HEK293 (cell line): ENCODE results near the gene FBXO42.

Experiments
- GLIS1 ChIP-seq: fragments of 450-650 bp; formaldehyde crosslinking; IDR thresholded peaks from 2 replicates; pipeline ENCODE4 v1.5.1; 2016; ENCODE audit warnings: missing biosample characterization, missing genetic modification characterization
- KLF1 ChIP-seq: fragments of 450-650 bp; formaldehyde crosslinking; IDR thresholded peaks from 2 replicates; pipeline ENCODE4 v1.5.1; 2016; ENCODE audit warnings: missing biosample characterization, missing genetic modification characterization
- RBAK ChIP-seq: fragments of 450-650 bp; formaldehyde crosslinking; IDR thresholded peaks from 2 replicates; pipeline ENCODE4 v1.5.1; 2016; ENCODE audit warnings: missing biosample characterization, missing genetic modification characterization
- SCRT2 ChIP-seq: fragments of 450-650 bp; formaldehyde crosslinking; IDR thresholded peaks from 2 replicates; pipeline ENCODE4 v1.5.1; 2016; ENCODE audit warnings: missing biosample characterization, missing genetic modification characterization
- SETDB1 ChIP-seq: IDR thresholded peaks from one replicate; pipeline ENCODE4 v1.6.1; 2017; ENCODE audit warnings: mild to moderate bottlenecking, low read length, moderate library complexity, mixed read lengths; ENCODE audit not compliant: insufficient read length
- WT1 ChIP-seq: fragments of 450-650 bp; formaldehyde crosslinking; IDR thresholded peaks from 2 replicates; pipeline ENCODE4 v1.5.1; 2016; ENCODE audit warnings: missing biosample characterization, missing genetic modification characterization
- ZBTB17 ChIP-seq: fragments of 450-650 bp; formaldehyde crosslinking; IDR thresholded peaks from 2 replicates; pipeline ENCODE4 v1.5.1; 2016; ENCODE audit warnings: missing biosample characterization, missing genetic modification characterization
- ZBTB44 ChIP-seq: fragments of 450-650 bp; IDR thresholded peaks from 2 replicates; pipeline ENCODE4 v1.5.1; 2018; ENCODE audit warnings: missing biosample characterization, mild to moderate bottlenecking, missing genetic modification characterization
- ZBTB7A ChIP-seq: fragments of 450-650 bp; formaldehyde crosslinking; IDR thresholded peaks from 2 replicates; pipeline ENCODE4 v1.5.1; 2016; ENCODE audit warnings: low read depth, missing biosample characterization, missing genetic modification characterization
- ZEB2 ChIP-seq: fragments of 450-650 bp; formaldehyde crosslinking; IDR thresholded peaks from 2 replicates; pipeline ENCODE4 v1.5.1; 2016; ENCODE audit warnings: missing biosample characterization, missing genetic modification characterization
- ZFP37 ChIP-seq: fragments of 450-650 bp; formaldehyde crosslinking; IDR thresholded peaks from 2 replicates; pipeline ENCODE4 v1.5.1; 2016; ENCODE audit warnings: missing biosample characterization, missing genetic modification characterization
- ZNF112 ChIP-seq: fragments of 450-650 bp; formaldehyde crosslinking; IDR thresholded peaks from 2 replicates; pipeline ENCODE4 v1.5.0; 2017; ENCODE audit warnings: missing biosample characterization, missing genetic modification characterization
- ZNF157 ChIP-seq: fragments of 450-650 bp; formaldehyde crosslinking; IDR thresholded peaks from 2 replicates; pipeline ENCODE4 v1.5.1; 2016; ENCODE audit warnings: missing biosample characterization, missing genetic modification characterization
- ZNF174 ChIP-seq: fragments of 450-650 bp; formaldehyde crosslinking; IDR thresholded peaks from 2 replicates; pipeline ENCODE4 v1.5.0; 2017; ENCODE audit warnings: missing biosample characterization, mild to moderate bottlenecking, missing genetic modification characterization
- ZNF2 ChIP-seq: fragments of 450-650 bp; formaldehyde crosslinking; IDR thresholded peaks from 2 replicates; pipeline ENCODE4 v1.5.1; 2016; ENCODE audit warnings: missing biosample characterization, missing genetic modification characterization
- ZNF202 ChIP-seq: fragments of 450-650 bp; formaldehyde crosslinking; IDR thresholded peaks from 2 replicates; pipeline ENCODE4 v1.5.1; 2016; ENCODE audit warnings: missing biosample characterization, missing genetic modification characterization, borderline replicate concordance
- ZNF239 ChIP-seq: fragments of 450-650 bp; formaldehyde crosslinking; IDR thresholded peaks from 2 replicates; pipeline ENCODE4 v1.5.1; 2016; ENCODE audit warnings: missing biosample characterization, missing genetic modification characterization
- ZNF354C ChIP-seq: fragments of 450-650 bp; formaldehyde crosslinking; IDR thresholded peaks from 2 replicates; pipeline ENCODE4 v1.5.1; 2016; ENCODE audit warnings: missing biosample characterization, missing genetic modification characterization, low read depth, borderline replicate concordance
- ZNF404 ChIP-seq: fragments of 450-650 bp; formaldehyde crosslinking; IDR thresholded peaks from 2 replicates; pipeline ENCODE4 v1.5.1; 2017; ENCODE audit warnings: missing biosample characterization, missing genetic modification characterization
- ZNF510 ChIP-seq: fragments of 450-650 bp; formaldehyde crosslinking; IDR thresholded peaks from 2 replicates; pipeline ENCODE4 v1.5.1; 2018; ENCODE audit warnings: mild to moderate bottlenecking, missing genetic modification characterization, missing biosample characterization; ENCODE audit not compliant: insufficient replicate concordance
- ZNF521 ChIP-seq: fragments of 450-650 bp; formaldehyde crosslinking; IDR thresholded peaks from 2 replicates; pipeline ENCODE4 v1.5.1; 2017; ENCODE audit warnings: missing biosample characterization, mild to moderate bottlenecking, missing genetic modification characterization
- ZNF571 ChIP-seq: fragments of 450-650 bp; formaldehyde crosslinking; IDR thresholded peaks from 2 replicates; pipeline ENCODE4 v1.5.0; 2017; ENCODE audit warnings: missing biosample characterization, missing genetic modification characterization
- ZNF623 ChIP-seq: fragments of 450-650 bp; formaldehyde crosslinking; IDR thresholded peaks from 2 replicates; pipeline ENCODE4 v1.5.1; 2016; ENCODE audit warnings: missing biosample characterization, missing genetic modification characterization
- ZNF654 ChIP-seq: fragments of 450-650 bp; formaldehyde crosslinking; IDR thresholded peaks from 2 replicates; pipeline ENCODE4 v1.5.1; 2016; ENCODE audit warnings: low read depth, missing biosample characterization, missing genetic modification characterization
- ZNF660 ChIP-seq: fragments of 450-650 bp; IDR thresholded peaks from 2 replicates; pipeline ENCODE4 v1.5.1; 2018; ENCODE audit warnings: missing biosample characterization, mild to moderate bottlenecking, missing genetic modification characterization
- ZNF785 ChIP-seq: fragments of 450-650 bp; formaldehyde crosslinking; IDR thresholded peaks from 2 replicates; pipeline ENCODE4 v1.5.1; 2016; ENCODE audit warnings: missing biosample characterization, missing genetic modification characterization
- ZSCAN23 ChIP-seq: fragments of 450-650 bp; formaldehyde crosslinking; IDR thresholded peaks from 2 replicates; pipeline ENCODE4 v1.5.1; 2016; ENCODE audit warnings: missing biosample characterization, missing genetic modification characterization
- ZSCAN5A ChIP-seq: fragments of 450-650 bp; formaldehyde crosslinking; IDR thresholded peaks from 2 replicates; pipeline ENCODE4 v1.5.1; 2016; ENCODE audit warnings: missing biosample characterization, missing genetic modification characterization
- TF ChIP-seq, protein P1 (sequence below): fragments of 450-650 bp; formaldehyde crosslinking; IDR thresholded peaks from 2 replicates; pipeline ENCODE4 v1.5.1; 2016; ENCODE audit warnings: missing biosample characterization, missing genetic modification characterization
- TF ChIP-seq, protein P2 (sequence below): fragments of 450-650 bp; formaldehyde crosslinking; IDR thresholded peaks from 2 replicates; pipeline ENCODE4 v1.5.1; 2016; ENCODE audit warnings: missing biosample characterization, missing genetic modification characterization
- TF ChIP-seq, protein P3 (sequence below): fragments of 450-650 bp; formaldehyde crosslinking; IDR thresholded peaks from 2 replicates; pipeline ENCODE4 v1.5.1; 2016; ENCODE audit warnings: missing biosample characterization, missing genetic modification characterization

Gene FBXO42

GRCh38 chr1:16249596-16250241 lies 102.6 kb downstream of the FBXO42 start (continued):
- TF ChIP-seq ZNF521 (tag by site-specific recombination): no peak
- no peak for TF ChIP-seq ZNF354C
- no peak for TF ChIP-seq ZNF239
- TF ChIP-seq, protein P1, sequence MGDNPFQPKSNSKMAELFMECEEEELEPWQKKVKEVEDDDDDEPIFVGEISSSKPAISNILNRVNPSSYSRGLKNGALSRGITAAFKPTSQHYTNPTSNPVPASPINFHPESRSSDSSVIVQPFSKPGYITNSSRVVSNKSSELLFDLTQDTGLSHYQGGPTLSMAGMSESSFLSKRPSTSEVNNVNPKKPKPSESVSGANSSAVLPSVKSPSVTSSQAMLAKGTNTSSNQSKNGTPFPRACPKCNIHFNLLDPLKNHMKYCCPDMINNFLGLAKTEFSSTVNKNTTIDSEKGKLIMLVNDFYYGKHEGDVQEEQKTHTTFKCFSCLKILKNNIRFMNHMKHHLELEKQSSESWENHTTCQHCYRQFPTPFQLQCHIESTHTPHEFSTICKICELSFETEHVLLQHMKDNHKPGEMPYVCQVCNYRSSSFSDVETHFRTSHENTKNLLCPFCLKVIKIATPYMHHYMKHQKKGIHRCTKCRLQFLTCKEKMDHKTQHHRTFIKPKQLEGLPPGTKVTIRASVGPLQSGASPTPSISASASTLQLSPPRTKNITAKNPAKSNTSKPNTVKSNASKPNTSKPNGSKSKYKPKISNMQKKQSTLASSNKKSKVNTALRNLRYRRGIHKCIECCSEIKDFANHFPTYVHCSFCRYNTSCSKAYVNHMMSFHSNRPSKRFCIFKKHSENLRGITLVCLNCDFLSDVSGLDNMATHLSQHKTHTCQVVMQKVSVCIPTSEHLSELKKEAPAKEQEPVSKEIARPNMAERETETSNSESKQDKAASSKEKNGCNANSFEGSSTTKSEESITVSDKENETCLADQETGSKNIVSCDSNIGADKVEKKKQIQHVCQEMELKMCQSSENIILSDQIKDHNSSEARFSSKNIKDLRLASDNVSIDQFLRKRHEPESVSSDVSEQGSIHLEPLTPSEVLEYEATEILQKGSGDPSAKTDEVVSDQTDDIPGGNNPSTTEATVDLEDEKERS (tag by site-specific recombination): no peak
- no peak for TF ChIP-seq WT1
- no peak for TF ChIP-seq ZNF2 (tag by site-specific recombination)
- TF ChIP-seq SETDB1: no peak
- 0 out of 2 replicates have a peak, but pooled peaks have one; percentile 43 for TF ChIP-seq ZNF660
- TF ChIP-seq, protein P2, sequence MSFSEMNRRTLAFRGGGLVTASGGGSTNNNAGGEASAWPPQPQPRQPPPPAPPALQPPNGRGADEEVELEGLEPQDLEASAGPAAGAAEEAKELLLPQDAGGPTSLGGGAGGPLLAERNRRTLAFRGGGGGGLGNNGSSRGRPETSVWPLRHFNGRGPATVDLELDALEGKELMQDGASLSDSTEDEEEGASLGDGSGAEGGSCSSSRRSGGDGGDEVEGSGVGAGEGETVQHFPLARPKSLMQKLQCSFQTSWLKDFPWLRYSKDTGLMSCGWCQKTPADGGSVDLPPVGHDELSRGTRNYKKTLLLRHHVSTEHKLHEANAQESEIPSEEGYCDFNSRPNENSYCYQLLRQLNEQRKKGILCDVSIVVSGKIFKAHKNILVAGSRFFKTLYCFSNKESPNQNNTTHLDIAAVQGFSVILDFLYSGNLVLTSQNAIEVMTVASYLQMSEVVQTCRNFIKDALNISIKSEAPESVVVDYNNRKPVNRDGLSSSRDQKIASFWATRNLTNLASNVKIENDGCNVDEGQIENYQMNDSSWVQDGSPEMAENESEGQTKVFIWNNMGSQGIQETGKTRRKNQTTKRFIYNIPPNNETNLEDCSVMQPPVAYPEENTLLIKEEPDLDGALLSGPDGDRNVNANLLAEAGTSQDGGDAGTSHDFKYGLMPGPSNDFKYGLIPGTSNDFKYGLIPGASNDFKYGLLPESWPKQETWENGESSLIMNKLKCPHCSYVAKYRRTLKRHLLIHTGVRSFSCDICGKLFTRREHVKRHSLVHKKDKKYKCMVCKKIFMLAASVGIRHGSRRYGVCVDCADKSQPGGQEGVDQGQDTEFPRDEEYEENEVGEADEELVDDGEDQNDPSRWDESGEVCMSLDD (tag by site-specific recombination): no peak
- TF ChIP-seq ZNF571 (tag by site-specific recombination): no peak
- no peak for TF ChIP-seq RBAK
- TF ChIP-seq ZNF654: no peak
- TF ChIP-seq SCRT2: no peak
- no peak for TF ChIP-seq ZNF202 (tag by site-specific recombination)
- no peak for TF ChIP-seq KLF1 (tag by site-specific recombination)
- no peak for TF ChIP-seq ZFP37 (tag by site-specific recombination)
- TF ChIP-seq ZNF785 (tag by site-specific recombination): no peak
- TF ChIP-seq, protein P3, sequence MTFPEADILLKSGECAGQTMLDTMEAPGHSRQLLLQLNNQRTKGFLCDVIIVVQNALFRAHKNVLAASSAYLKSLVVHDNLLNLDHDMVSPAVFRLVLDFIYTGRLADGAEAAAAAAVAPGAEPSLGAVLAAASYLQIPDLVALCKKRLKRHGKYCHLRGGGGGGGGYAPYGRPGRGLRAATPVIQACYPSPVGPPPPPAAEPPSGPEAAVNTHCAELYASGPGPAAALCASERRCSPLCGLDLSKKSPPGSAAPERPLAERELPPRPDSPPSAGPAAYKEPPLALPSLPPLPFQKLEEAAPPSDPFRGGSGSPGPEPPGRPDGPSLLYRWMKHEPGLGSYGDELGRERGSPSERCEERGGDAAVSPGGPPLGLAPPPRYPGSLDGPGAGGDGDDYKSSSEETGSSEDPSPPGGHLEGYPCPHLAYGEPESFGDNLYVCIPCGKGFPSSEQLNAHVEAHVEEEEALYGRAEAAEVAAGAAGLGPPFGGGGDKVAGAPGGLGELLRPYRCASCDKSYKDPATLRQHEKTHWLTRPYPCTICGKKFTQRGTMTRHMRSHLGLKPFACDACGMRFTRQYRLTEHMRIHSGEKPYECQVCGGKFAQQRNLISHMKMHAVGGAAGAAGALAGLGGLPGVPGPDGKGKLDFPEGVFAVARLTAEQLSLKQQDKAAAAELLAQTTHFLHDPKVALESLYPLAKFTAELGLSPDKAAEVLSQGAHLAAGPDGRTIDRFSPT (tag by site-specific recombination): no peak
- TF ChIP-seq ZBTB17: no peak
- no peak for TF ChIP-seq ZNF510
- TF ChIP-seq ZNF404 (tag by site-specific recombination): no peak
- TF ChIP-seq ZNF623 (tag by site-specific recombination): no peak
- no peak for TF ChIP-seq ZNF174
- TF ChIP-seq ZSCAN23 (tag by site-specific recombination): no peak
- peak; percentile 23; the same call in 1 of the 2 replicates for TF ChIP-seq ZEB2
- no peak for TF ChIP-seq ZNF112
- TF ChIP-seq ZNF157: no peak
- no peak for TF ChIP-seq ZBTB7A (tag by site-specific recombination)
- TF ChIP-seq ZSCAN5A (tag by site-specific recombination): no peak
- TF ChIP-seq ZBTB44 (tag by site-specific recombination): peak; percentile 37; the same call in 1 of the 2 replicates
- peak; percentile 43 for TF ChIP-seq GLIS1 (tag by site-specific recombination)
